IPS-NIHi11 (cell line): ENCODE measurements around the gene MUCL3.
"Not testable (repeated sequence)": the region's sequence is repeated elsewhere in the genome, so short reads cannot be mapped to it uniquely, and the experiment has no call there.

Experiments
- DNase-seq: peaks from one replicate; pipeline ENCODE4 v3.0.0; 2012; ENCODE audit warnings: mixed read lengths, low spot score

MUCL3 gene, protein sequence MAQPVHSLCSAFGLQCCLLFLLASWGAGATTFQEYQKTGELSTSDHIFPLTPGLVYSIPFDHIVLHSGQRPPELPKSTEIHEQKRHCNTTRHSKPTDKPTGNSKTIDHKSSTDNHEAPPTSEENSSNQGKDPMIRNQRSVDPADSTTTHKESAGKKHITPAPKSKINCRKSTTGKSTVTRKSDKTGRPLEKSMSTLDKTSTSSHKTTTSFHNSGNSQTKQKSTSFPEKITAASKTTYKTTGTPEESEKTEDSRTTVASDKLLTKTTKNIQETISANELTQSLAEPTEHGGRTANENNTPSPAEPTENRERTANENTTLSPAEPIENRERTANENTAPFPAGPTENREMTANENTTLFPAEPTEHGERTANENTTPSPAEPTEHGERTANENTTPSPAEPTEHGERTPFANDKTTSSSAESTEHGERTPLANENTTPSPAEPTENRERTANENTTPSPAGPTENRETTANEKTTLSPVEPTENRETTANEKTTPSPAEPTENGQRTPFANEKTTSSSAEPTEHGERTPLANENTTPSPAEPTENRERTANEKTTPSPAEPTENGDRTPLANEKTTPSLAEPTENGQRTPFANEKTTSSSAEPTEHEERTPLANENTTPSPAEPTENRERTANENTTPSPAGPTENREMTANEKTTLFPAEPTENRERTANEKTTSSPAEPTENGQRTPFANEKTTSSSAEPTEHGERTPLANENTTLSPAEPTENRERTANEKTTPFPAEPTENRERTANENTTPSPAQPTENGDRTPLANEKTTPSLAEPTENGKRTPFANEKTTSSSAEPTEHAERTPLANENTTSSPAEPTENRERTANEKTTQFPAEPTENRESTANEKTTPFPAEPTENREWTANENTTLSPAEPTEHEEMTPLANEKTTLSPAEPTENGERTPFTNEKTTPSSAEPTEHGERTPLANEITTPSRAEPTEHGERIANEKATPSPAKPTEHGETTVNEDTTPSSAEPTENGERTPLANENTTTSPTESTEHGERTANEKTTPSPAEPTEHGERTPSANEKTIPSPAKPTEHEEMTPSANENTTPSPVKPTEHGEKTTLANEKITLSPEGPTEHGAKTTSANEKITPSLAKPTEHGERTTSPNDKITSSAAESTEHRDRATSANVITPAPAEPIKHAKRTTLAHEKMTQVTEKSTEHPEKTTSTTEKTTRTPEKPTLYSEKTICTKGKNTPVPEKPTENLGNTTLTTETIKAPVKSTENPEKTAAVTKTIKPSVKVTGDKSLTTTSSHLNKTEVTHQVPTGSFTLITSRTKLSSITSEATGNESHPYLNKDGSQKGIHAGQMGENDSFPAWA (N-terminal part only)

DNA sequence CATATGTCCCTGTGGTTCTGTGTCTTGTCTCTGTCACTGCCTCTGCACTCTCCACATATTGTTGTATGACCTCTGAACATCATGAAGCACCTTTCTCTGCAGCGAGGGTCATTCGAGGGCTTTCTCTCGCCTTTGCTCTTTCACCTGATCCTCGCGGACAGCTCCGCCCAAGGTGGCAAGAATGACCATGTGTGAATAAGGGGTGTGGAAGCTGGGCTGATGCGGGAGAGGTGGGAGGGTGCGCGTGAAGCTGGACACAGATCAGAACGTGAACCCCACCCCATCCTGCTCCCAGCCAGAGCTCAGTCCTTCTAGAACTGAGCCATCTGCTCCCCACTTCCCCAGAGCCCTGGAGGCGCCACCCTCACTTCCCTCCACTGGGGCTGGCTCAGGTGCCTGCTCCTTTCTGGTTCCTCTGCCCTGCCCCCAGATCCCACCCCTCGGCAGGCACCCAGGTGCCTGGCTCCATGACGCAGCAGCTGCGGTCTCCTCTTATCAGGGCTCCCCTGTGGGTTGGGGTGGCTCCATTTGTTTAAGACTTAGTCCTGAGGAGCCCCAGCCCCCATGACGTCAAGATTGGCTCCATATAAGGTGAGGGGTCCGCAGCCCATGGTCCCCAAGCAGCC lies at the start of gene MUCL3:
TSS of gene MUCL3 (plus strand) at position 613 of the 626 bp plus-strand sequence. CDS start 27 bp downstream, outside the sequence.
- DNase-seq, result no peak

DNA sequence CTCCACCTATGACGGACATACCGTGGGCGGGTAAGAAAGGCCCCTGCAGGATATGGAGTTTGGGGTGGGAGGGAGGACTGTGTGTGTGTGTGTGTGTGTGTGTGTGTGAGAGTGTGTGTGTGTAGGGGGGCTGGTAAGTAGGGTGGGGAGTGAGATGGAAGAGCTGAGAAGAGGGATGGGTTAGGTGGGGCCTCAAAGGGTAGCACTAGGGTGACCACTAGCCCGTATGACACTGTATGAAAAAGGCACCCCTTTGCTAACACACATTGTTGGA lies 49.4 kb upstream of the MUCL3 start:
- no peak for DNase-seq

DNA sequence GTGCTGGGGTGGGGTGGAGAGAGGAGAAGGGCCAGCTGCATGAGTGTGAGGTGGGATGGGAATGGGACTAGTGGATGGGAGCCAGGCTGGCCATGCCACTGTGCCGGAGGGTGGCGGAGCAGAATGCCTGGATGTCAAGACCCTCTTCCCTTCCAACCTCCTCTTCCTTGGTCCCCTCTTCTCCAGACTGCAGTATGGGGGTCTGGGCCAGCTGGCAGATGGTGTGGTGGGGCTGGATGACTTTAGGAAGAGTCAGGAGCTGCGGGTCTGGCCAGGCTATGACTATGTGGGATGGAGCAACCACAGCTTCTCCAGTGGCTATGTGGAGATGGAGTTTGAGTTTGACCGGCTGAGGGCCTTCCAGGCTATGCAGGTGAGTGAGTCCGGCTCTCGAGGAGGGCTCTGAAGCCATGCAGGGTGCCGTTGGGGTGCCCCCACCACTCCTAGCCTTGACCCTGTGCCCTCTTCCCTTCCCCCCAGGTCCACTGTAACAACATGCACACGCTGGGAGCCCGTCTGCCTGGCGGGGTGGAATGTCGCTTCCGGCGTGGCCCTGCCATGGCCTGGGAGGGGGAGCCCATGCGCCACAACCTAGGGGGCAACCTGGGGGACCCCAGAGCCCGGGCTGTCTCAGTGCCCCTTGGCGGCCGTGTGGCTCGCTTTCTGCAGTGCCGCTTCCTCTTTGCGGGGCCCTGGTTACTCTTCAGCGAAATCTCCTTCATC lies 48.8 kb upstream of the MUCL3 start:
- DNase-seq, result no peak

DNA sequence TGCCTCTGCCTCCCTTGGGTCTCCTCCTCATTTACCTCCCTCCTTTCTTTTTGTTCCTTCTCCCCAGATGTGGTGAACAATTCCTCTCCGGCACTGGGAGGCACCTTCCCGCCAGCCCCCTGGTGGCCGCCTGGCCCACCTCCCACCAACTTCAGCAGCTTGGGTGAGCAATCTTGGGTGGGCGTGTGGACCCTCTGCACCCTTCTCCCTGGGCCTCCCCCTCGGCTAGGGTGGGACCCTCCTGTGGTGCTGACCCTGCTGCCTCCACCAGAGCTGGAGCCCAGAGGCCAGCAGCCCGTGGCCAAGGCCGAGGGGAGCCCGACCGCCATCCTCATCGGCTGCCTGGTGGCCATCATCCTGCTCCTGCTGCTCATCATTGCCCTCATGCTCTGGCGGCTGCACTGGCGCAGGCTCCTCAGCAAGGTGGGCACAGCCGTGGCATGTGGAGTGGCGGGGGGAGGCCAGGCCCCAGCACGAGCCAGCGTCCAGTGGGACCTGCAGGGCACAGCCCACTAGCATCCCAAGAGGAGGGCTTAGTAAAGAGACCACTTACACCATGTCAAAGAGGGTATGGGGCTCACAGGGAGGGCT lies 47.7 kb upstream of the MUCL3 start:
- peak; percentile 73 for DNase-seq

DNA sequence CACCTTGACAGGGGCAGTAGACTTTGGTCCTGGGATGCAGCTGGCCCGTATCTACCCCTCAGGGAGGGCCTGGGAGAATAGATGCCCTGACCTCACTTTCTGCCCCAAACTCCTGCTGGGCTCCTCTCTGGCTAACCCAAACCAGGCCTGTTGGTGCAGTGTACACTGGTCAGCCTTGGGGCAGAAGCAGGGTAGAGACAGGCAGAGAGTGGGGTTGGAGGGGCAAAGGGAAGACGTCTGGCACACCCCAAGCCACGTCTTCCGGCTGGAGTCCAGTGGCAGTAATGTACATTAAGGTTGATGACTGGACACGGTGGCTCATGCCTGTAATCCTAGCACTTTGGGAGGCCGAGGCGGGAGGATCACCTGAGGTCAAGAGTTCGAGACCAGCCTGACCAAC lies 47.1 kb upstream of the MUCL3 start:
- DNase-seq, result no peak

DNA sequence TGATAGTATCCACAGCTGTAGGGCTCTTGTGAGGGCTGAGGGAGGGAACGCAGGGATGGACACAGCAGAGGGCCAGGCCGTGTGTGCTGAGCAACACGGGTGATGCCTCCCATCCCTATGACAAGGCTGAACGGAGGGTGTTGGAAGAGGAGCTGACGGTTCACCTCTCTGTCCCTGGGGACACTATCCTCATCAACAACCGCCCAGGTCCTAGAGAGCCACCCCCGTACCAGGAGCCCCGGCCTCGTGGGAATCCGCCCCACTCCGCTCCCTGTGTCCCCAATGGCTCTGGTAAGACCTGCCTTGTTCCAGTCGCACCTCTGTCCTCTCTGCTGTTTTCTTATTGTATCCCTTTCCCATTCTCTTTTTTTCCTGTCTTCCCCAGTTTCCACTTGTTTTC lies 46.4 kb upstream of the MUCL3 start:
- no peak for DNase-seq

DNA sequence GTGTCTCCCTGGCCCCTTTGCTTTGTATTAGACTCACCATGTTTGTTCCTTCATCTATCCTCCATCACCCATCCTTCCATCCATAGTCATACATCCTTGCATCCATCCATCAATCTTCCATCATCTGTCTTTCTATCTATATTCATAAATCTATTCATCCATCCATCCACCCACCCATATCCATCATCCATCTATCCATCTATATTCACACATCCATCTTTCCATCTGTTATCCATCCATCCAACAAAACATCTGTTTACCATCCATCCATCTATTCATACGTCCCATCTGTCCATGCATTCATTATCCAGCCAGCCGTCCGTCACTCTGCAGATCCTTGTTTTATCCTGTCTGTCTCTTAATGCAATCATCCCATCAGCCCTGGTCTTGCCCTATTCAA lies 45.8 kb upstream of the MUCL3 start:
- DNase-seq, result no peak

DNA sequence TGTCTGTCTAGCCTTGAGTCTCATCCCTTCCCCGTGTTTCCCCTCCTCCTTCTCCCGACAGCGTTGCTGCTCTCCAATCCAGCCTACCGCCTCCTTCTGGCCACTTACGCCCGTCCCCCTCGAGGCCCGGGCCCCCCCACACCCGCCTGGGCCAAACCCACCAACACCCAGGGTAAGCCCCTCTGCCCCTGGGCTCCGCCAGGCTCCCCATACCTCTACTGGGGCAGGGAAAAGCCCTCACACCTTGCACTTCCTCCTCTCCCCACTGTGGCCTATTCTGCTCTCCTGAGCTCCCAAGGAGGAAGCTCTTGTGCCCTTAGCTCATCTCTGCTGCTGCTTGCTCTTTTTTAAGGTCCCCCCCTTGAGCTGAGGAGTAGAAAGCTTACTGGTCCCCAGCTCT lies 45.4 kb upstream of the MUCL3 start:
- no peak for DNase-seq

DNA sequence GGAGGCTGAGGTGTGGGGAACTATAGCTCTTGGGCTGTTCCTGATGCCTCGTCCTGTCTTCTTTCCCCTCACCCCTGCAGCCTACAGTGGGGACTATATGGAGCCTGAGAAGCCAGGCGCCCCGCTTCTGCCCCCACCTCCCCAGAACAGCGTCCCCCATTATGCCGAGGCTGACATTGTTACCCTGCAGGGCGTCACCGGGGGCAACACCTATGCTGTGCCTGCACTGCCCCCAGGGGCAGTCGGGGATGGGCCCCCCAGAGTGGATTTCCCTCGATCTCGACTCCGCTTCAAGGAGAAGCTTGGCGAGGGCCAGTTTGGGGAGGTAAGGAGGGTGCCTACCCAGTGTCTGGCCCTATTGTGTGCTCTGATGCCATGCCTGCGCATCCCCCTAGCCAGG lies 44.2 kb upstream of the MUCL3 start:
- DNase-seq, result no peak

DNA sequence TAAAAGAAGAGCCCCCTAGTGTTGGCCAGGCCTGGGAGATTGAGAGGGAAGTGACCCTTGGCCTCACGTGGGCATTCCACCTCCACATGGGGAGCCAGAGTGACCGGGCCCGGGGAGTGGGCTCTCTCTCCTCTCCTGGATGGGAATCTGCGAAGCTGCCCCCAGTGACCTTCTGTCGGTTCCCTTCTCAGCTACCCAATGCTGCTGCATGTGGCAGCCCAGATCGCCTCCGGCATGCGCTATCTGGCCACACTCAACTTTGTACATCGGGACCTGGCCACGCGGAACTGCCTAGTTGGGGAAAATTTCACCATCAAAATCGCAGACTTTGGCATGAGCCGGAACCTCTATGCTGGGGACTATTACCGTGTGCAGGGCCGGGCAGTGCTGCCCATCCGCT lies 42.9 kb upstream of the MUCL3 start:
- DNase-seq, result no peak

DNA sequence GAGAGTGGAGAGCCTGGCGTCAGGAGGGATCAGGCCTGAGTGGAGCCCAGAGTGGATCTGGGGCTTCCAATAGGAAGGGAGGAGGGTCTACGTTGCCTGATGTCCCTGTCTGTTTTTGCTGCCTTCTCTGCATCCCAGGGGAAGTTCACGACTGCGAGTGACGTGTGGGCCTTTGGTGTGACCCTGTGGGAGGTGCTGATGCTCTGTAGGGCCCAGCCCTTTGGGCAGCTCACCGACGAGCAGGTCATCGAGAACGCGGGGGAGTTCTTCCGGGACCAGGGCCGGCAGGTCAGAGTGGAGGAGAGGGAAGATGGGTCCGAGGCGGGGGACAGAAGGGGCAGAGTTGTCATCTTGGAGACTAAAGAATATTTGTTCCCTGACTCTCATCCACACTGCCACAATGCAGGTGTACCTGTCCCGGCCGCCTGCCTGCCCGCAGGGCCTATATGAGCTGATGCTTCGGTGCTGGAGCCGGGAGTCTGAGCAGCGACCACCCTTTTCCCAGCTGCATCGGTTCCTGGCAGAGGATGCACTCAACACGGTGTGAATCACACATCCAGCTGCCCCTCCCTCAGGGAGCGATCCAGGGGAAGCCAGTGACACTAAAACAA lies 41.9 kb upstream of the MUCL3 start:
- no peak for DNase-seq

DNA sequence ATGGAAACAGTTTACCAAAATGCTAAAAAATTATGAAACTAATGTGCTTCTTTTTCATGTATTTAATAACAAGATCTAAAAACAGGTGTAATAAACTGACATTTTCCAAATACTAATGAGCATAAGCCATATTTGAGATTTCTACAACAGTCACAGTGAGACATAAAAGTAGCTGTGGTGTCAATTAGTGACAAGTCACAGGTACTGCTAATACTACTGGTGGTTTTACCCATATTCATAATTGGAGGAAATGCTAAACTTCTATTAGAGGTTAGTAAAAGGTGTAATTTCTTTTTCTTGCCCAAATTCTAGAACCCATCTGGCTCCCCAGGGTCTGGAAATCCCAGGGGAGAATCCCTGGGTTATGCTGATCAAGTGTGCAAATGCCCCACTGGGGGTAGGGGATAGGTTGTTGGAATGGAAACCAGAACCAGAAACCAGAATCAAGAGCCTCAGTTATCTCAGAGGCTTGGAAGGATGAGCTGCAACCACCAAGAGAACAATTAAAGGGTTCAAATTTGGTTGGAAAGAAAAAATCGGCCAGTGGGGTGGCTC lies 39.8 kb upstream of the MUCL3 start:
- no peak for DNase-seq

DNA sequence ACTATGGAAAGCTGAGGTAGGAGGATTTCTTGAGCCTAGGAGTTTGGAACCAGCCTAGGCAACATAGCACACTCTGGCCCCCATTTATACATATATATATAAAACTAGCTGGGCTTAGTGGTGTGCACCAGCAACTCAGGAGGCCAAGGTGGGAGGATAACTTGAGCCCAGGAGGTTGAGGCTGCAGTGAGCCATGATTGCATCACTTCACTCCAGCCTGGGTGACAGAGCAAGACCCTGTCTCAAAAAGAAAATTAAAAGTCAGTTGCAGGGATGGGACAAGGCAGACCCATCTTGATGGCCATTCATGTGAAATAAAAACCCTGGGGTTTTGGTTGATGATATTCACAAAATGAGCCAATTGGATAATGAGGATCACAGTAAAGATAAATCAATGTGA lies 39.3 kb upstream of the MUCL3 start:
- DNase-seq, result no peak

DNA sequence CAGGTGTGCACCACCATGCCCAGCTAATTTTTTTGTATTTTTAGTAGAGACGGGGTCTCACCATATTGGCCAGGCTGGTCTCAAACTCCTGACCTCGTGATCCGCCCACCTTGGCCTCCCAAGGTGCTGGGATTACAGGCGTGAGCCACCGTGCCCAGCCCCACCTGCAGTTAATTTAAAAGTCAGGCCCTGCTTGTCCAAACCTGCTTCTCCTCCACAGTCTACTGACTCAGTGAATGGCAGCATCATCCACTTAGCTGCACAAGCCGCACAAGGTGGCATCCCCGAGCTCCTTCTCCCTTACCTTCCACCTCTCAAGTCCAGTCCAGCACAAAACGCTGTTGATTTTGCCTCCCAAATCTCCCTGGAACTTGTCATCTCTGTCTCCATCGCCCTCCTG lies 38.6 kb upstream of the MUCL3 start:
- DNase-seq, result not testable (repeated sequence)

DNA sequence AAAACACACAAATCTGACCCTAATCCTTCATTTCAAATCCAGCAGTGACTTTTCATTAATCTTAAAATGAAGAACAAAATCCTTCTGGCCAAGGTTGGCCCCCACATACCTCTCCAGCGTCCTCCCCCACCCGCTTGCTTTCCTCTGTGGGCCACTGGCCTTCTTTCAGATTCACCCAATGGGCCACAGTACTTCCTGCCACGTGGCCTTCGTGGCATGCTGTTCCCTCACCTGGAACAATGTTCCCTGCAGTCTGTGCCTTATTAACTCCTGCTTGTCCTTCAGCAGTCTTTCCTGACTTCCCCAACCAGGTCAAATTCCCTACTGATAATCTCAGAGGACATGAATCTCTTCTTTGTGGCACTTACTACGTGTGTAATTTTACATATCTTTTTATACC lies 38.1 kb upstream of the MUCL3 start:
- no peak for DNase-seq

DNA sequence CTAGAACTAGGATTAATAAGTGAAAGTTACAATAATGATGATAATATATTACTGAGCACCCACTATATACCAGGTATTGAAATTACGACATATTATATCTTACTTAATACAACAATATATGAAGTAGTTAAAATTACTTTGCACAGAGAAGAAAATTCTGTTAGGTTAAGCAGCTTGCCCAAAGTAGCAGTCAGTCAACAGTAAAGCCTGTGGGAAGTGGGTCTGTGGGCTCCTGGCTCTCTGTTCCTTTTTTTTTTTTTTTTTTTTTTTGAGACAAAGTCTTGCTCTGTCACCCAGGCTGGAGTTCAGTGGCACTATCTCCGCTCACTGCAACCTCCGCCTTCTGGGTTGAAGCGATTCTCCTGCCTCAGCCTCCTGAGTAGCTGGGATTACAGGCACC lies 37.5 kb upstream of the MUCL3 start:
- DNase-seq, result no peak

DNA sequence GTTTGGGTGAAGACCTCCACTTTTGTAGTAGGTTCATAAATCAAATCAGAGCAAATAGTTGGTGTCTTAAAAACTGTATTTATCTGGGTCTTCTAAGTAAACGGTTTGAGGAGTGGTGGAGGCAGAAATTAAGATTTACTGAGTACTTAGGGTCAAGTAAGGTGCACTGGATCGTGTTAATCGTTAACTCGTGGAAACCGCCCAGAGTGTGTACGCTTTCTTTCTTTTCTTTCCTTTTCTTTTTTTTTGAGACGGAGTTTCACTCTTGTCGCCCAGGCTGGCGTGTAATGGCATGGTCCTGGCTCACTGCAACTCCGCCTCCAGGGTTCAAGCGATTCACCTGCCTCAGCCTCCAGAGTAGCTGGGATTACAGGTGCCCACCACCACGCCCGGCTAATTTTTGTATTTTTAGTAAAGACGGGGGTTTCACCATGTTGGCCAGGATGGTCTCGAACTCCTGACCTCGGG lies 33.4 kb upstream of the MUCL3 start:
- not testable (repeated sequence) for DNase-seq

DNA sequence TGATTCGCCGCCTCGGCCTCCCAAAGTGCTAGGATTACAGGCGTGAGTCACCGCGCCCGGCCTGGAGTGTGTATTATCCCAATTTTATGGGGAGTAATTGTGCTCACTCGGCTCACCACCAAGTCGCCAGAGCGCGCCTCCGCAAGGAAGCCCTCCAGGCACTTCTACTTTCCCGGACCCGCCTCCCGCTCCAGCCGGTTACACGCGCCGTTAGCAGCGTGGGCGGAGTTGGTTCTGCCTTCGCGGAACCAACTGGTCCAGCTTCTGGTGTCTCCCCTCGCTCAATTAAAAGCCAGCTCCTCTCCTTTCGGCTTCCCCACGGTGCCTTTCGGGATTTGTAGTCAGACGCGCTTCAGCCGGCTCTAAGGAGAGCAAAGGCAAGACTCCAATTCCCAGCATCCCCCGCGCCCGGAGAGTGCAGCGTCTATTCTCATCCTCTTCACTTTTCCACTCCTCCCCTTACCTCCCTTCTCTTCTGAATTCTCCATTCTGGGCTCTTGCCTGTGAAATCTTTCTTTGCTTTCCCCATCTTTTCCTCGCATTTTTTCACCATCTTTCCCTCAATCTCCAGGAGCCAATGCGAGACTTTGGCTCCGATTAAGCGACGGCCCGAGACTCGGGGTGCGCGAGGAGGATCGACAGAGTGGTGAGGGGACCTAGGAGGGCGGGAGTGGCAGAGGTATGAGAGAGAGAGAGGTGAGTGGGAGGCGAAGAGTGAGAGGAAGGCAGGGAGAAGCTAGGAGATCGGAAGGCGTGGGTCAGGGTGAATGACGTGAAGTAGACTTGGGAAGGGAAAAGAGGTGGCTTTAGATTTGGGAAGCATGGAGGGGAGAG lies 32.8 kb upstream of the MUCL3 start, which contains the start of gene GTF2H4:
TSS of gene GTF2H4 (plus strand) at position 450 of the 834 bp plus-strand sequence.
- DNase-seq, result peak; percentile 89

DNA sequence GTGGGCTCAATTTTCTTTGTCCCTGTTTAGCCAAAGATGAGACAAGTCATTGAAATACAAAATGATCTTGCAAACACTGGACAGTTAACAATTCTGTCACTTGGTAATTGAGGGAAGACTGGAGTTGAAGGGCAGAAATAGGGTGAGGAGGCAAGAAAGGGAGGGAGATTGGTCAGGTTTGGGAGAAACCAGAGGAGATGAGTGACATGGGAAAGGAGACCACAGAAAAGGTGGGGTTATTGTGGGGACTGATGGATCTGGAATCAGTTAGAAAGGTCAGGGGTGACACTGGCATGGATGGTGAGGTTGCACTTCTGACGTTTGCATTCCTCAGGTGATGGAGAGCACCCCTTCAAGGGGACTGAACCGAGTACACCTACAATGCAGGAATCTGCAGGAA lies 32.1 kb upstream of the MUCL3 start:
- DNase-seq, result no peak
